MM.1S (cell line): Measurements from ENCODE around the gene CLEC2D.

Experiments
- CTCF ChIP-seq: fragments of 300-600 bp; sonication (generic); IDR thresholded peaks from 2 replicates; pipeline ENCODE4 v1.5.1; 2016; ENCODE audit warnings: antibody characterized with exemption, low read length, mixed read lengths
- EZH2 ChIP-seq: fragments of 300-600 bp; sonication (generic); optimal IDR thresholded peaks from 2 replicates; pipeline ENCODE3; 2017; ENCODE audit warnings: low read depth, mild to moderate bottlenecking, antibody characterized with exemption, low read length, mixed read lengths
- EZH2phosphoT487 ChIP-seq: fragments of 300-600 bp; sonication (generic); IDR thresholded peaks from 2 replicates; pipeline ENCODE4 v1.6.1; 2018; ENCODE audit warnings: antibody characterized with exemption, low read length

- no peak for TF ChIP-seq EZH2phosphoT487
- TF ChIP-seq CTCF, result no peak
- TF ChIP-seq EZH2, result no peak
Observed at GRCh38 chr12:9701380-9702154, 32.1 kb downstream of the CLEC2D start.
